Measurements from ENCODE around the gene SNX8.

SNX8 gene

GRCh38 chr7:2219606-2220005, 94.6 kb downstream of the SNX8 start:
- no peak for DNase-seq

GRCh38 chr7:2219136-2219535, 95.1 kb downstream of the SNX8 start:
- DNase-seq, result no peak

- no peak for DNase-seq
Observed at GRCh38 chr7:2218444-2218785, 95.8 kb downstream of the SNX8 start.

DNA sequence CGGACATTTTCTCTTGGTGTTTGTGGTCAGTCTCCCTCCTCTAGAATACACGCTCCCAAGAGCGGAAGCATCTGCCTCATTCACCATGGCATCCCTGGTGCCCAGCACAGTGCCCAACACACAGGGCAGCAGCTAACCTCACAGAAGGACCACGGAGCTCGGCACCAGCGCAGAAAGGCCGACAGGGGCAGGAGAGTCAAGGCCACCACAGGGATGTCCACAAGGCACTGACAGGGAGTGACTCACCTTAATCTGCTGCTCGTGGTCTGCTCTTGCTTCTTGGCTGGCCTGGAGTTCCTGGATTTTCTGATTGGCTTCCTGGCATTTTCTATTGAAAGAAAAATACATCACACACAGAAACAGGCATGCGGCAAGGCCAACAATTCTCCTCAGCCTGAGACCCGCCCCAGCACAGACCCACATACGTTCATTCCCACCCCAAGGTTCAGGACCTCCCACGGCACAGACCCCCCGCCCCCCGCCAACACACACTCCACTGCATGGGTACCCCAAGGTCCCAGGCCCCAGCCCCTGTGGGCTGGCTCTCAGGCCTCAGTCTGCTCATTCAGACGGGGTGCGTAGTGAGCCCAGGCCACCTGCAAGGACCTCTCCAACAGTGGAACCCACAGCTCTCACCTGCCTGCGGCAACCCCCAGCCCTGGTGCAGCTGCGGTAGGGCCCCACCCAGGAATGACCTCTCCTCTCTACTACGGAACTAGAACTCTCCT, 96.4 kb downstream of the SNX8 start:
- no peak for DNase-seq

GRCh38 chr7:2217206-2217605, 97.0 kb downstream of the SNX8 start:
- DNase-seq, result no peak

DNA sequence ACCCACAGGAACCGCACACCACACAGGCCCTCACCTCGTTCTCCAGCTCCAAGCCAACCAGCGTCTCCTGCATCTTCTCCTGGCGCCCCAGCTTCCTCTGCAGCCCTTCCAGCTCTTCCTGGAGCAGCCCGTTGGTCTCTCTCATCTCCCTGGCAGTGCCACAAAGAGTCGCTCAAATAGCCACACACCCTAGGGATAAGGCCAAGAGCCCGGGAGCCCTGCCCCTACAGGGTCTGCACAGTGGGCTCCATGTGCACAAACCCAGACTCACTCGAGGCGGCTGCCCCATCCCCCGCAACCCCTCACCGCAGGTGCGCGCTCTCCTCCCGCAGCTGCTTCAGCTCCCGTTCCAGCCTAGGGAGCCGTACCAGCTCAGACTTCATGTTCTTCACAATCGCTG, 98.4 kb downstream of the SNX8 start:
- DNase-seq, result no peak

GRCh38 chr7:2214636-2215035, 99.6 kb downstream of the SNX8 start:
- DNase-seq, result no peak

- DNase-seq, result no peak
Observed at GRCh38 chr7:2213551-2214215, 100.6 kb downstream of the SNX8 start.

- no peak for DNase-seq
Observed at GRCh38 chr7:2212906-2213305, 101.3 kb downstream of the SNX8 start.

DNA sequence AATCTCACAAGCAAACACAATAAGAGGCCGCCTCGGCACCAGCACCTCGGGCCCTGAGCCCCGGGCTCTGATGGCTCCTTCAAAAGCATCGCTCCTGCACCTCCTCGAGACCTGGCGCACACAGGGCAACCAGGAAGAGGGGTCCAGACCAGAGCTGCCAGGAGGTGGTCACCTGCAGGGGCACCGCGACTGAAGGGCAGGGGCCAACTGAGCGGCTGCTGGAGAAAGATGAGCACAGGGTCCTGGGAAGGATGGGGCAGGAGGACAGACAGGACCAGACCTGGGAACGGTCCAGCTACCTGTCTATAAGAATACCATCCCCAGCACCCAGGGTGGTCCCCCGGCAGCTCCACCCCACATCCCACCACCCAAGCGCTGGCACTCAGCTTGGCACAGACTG, 102.3 kb downstream of the SNX8 start:
- DNase-seq, result no peak

DNA sequence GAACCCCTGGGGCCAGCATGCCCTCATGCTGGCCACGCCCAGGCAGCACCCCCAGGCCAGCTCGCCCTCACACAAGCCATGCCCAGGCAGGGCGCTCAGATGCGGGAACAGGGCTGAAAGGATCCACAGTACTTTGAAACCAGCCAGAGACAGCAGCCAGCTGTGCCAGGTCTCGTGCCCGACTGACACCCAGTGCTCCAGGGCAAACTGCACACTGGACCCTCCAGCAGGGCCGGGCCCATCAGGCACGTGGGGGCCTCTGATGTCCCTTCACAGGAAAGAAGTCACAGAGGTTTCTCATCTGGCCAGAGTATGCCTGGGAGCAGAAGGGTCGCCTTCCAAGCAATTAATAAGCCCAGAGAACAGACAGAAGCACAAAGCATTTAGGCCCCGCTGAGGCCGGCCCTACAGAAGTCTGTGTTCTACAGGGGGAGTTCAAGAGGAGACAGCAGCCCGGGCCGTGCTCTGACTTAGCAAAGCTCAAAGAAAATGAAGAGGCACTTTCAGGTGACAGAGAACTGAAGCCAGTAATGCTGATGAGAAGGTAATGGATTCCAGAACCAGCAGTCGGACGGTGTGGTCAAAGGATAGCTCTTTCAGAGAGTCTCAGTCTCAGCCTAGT, 102.9 kb downstream of the SNX8 start:
- DNase-seq, result no peak

- DNase-seq, result no peak
Observed at GRCh38 chr7:2210551-2211258, 103.5 kb downstream of the SNX8 start.

- no peak for DNase-seq
Observed at GRCh38 chr7:2209961-2210323, 104.3 kb downstream of the SNX8 start.

DNA sequence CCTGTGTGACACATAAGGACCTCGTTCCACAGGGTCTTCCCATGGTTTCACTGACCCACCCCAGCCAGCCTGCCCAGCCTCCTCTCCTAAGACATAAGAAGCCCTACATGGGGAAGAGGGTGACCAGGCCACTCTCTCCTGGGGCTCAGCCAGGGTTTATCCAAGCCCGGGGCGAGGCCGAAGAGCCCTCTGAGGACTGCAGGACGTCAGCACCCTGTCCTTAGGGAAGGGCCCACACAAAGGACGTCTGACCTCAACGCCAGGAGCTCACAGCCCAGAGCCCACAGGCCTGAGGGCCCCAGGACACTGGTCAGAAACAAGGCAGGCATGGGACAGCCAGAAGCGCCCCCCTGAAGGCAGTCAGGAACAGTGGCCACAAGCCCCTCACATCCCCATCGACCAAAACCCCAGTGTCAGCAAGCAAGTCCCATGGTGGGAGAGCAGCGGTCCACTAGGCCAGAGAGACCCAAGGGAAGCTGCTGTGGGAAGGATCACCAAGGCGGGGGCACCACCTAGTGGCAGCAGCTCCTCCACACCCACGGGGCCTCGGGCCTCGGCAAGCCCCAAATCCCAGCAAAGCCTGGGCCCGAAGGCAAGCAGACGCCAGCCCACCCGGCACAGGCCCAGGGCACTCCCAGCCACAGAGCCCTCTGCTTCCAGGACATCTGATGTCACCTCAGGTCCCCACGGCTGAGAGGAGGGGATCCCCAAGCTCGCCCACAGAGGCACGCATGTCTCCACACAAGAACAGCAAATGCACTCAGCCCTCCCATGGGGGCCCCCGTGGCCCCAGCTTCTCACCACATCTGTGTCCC, 104.9 kb downstream of the SNX8 start:
- no peak for DNase-seq

DNA sequence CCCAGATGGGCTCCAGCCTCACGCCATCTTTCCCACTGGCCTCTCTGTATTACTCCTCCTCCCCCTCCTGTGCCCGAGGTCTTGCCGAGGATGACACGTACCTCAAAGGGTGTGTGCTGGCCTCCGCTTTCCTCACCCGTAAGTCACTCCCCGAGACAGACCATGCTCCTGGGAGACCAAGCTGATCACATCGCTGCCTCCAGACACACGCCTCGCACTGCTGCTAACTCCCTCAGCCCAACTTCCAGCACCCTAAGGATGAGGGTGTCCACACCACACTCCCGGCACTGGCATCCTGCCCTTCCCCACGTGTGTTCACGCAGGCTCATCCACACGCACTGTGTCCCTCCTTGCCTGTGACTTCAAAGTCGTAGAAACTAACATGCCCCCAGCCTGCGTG, 105.5 kb downstream of the SNX8 start:
- DNase-seq, result no peak

DNA sequence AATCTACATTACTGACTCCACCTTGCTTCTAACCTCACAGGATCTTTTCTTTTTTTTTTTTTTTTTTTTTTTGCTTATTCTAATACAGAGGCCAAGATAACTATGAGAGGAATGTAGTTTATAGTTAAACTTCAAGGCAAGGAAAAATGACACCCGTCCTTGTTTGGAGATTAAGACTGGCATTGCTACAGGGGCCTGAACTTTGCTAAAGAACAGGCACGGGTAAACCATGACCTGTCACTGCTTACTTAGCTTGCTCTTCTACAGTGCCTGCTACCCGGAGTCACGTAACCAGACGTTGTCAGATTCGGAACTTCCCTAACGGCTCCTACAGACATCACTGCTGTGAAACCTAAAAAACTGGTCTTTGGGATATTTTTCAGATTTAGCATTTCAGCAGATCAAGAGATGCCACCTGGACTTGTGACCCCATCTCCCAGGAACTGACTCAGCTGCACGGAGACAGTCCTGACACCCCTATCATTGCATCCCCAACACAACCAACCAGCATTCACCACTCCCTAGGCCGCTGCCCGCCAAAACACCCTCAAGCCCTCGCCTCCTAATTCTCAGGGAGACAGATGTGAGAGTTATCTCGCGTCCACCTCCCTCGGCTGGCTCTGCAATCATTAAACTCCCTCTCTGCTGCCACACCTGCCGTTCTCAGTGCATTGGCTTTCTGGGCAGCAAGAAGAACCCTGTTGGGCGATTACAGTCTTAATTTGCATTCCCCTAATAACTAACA, 109.0 kb downstream of the SNX8 start:
- no peak for DNase-seq

DNA sequence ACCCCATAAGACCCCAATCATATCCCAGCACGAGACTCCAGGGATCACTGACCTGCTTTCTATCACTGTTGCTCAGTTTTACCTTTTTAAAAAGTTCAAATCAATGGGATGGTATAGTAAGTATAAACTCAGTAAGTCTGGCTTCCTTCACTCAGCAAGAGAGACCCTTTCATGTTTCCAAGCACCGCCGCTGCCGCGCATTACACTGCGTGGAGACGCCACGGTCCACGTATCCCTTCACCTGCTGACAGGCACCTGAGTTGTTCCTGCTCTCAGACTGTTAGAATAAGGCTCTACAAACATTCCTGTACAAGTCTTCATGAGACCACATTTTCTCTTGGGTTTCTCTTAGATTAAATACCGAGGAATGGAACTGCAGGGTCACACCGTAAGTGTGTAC, 109.8 kb downstream of the SNX8 start:
- no peak for DNase-seq

GRCh38 chr7:2203766-2204300, 110.4 kb downstream of the SNX8 start:
- no peak for DNase-seq

DNA sequence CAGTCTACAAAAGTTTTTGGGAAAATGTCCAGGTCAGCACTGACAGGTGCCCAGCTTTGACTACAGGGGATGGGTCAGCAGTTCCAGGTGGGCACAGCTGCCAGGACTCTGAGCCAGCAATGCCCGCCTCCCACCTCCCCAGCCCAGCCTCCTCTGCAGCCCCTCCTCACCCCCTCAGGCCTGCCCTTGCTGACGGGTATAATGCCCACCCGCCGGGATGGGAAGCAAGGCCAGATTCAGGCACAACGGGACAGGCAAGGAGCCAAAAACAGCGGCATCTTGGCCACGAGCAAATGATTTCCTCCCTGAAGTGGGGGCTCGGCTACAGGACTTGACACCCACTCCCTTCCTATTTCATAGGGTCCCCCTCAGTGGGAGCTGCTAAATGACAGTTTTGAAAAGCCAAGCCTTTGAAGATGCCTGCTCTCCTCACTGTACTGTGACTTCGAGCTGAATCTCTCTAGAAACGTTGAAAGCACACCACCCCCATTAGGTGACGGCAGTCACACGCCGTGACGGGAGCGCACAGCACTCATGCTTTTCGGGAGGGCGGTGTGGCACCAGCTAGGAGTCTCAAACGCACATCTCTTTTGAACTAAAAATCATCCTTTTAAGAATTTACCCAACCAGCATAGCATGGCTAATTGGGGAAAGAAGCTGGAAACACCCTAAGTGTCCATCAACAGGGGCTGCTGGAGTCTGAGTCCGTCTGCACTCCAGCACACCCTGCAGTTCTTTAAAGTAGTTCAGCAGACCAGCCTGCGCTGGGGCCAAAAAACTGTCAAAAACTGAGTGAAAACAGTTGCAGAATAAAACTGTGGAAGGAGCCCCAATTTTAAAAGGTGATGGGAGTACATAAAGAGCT, 111.1 kb downstream of the SNX8 start:
- DNase-seq, result no peak

DNA sequence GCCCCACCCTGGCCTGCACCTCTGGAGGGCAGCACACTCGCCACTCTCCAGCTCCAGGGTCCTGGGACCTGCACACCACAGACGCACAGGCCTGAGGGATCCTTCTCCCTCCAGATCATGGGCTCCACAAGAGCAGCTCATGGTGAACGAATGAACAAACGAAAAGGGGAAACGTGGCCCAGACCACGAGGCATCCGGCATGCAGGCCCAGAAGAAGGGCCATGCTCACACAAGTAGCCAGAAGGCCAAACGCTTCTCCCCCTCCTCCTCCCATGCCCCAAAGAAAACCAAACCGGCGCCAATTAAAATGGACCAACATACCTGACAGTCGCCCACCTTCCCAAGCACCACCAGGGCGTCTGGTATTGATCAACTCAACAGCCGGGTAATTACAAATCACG, 111.9 kb downstream of the SNX8 start:
- DNase-seq, result no peak

Measured in cortex of kidney (tissue), 1 donor.